Sigmoid colon (tissue), 7 donors: Measurements from ENCODE around the gene CIZ1. TPM values are rescaled to one million over a fixed set of nuclear protein-coding genes. Genes with fewer than 3 reads are reported as not detected.
"Not testable (repeated sequence)": the region's sequence is repeated elsewhere in the genome, so short reads cannot be mapped to it uniquely, and the experiment has no call there.

Experiments
- DNase-seq: peaks from one replicate; pipeline ENCODE4 v3.0.0-alpha.2; 2019
- H3K27ac ChIP-seq, 4 donors: fragments of 200-600 bp; sonication (generic); one replicate each; pipeline ENCODE4 v1.5.1; 2016 to 2019; ENCODE audit warnings: mild to moderate bottlenecking in 1 of 4
- H3K27me3 ChIP-seq, 3 donors: fragments of 200-600 bp; sonication (generic); one replicate each; pipeline ENCODE4 v1.5.1; 2019; ENCODE audit warnings: mild to moderate bottlenecking in 1 of 3
- H3K36me3 ChIP-seq, 4 donors: fragments of 200-600 bp; sonication (generic); one replicate each; pipeline ENCODE4 v1.5.1; 2016 to 2019
- H3K4me1 ChIP-seq, 4 donors: fragments of 200-600 bp; sonication (generic); one replicate each; pipeline ENCODE4 v1.5.1; 2017 to 2019
- H3K4me3 ChIP-seq, 4 donors: fragments of 200-600 bp; sonication (generic); one replicate each; pipeline ENCODE4 v1.5.1; 2017 to 2019; ENCODE audit warnings: mild to moderate bottlenecking in 2 of 4, moderate library complexity in 1 of 4
- H3K9me3 ChIP-seq, 4 donors: fragments of 200-600 bp in 3 of 4; sonication (generic) in 3 of 4; one replicate each; pipeline versions ENCODE4 v1.5.1 to v1.6.1; 2013 to 2019
- CTCF ChIP-seq, 4 experiments: fragments of 450-650 bp in 3 of 4; fragments of 200-600 bp in 1 of 4; IDR thresholded peaks; one replicate each; pipeline ENCODE4 v1.5.1; 2016 to 2019; ENCODE audit warnings: antibody characterized with exemption in 4 of 4, mild to moderate bottlenecking in 3 of 4, moderate library complexity in 2 of 4
- EP300 ChIP-seq, 4 donors: sonication (generic); formaldehyde crosslinking; IDR thresholded peaks; one replicate each; pipeline ENCODE4 v1.6.1; 2017; ENCODE audit warnings: antibody characterized with exemption in 4 of 4
- POLR2A ChIP-seq, 2 donors: fragments of 450-650 bp; IDR thresholded peaks; one replicate each; pipeline ENCODE4 v1.6.1; 2016; ENCODE audit warnings: antibody characterized with exemption in 2 of 2, mild to moderate bottlenecking in 2 of 2, moderate library complexity in 2 of 2
- POLR2AphosphoS5 ChIP-seq, 4 donors: sonication (generic); formaldehyde crosslinking; IDR thresholded peaks; one replicate each; pipeline ENCODE4 v1.6.1; 2017; ENCODE audit warnings: antibody characterized with exemption in 4 of 4
- WGBS, 2 donors: extraction: QIAGEN DNeasy Blood & Tissue Kit; methylation state at CpG; one replicate each; pipeline ENCODE4 v1.1.7; 2013; 5-methylcytosine and 5-hydroxymethylcytosine counted together
- intact Hi-C: fragments of 100-400 bp; cut with DNase I; formaldehyde crosslinking; loops from one replicate; pipeline ENCODE4 v1.15.1; 2023
- polyA plus RNA-seq, 3 donors: library from polyadenylated mRNA; stranded (reverse); fragments of 200-250 nt; gene quantifications; one replicate each; pipeline ENCODE4 v1.2.3, GENCODE V29; 2013
- total RNA-seq, 4 donors: library from RNA; depleted of rRNA; stranded (reverse); fragments of >200 nt; gene quantifications; one replicate each; pipeline ENCODE4 v1.1.0, GENCODE V29; 2016
- donor health status: healthy with polysubstance abuse.
- donor health status: Bipolar disorder and iron deficiency.
- donor health status: healthy.

Gene CIZ1
- total RNA-seq, result 100 to 1,000 TPM in 1 of 4 donors, 10 to 100 TPM in 3; 60.2 to 116 (median 68.5) TPM
- polyA plus RNA-seq, result 10 to 100 TPM; 25.7 to 58.3 (median 46.8) TPM

GRCh38 chr9:128191406-128192046, at the start of gene CIZ1:
Gene CIZ1, minus strand, starts transcription at chr9:128191572. Its CDS starts 715 bp downstream, at chr9:128190857.
- intact Hi-C loops, result loop anchor here (5.0 kb wide), 2 partner anchors 64 to 86 kb away; partner anchors contain the start of genes GOLGA2, PTGES2 and SWI5
- Histone ChIP-seq H3K4me3 (peak within 1 kb of the TSS; percentile 66 to 96 (median 90)), H3K27ac (peak within 1 kb of the TSS; percentile 87 to 96 (median 93)), H3K36me3 (peaks cover 0 to 33% (median 13%) of the 10 kb centered on the region in 4 donors), H3K27me3 (no peaks in the 10 kb centered on the region), H3K4me1 (peaks cover 0 to 36% (median 22%) of the 10 kb centered on the region in 4 donors), H3K9me3 (no peaks in the 10 kb centered on the region)
- DNase-seq, result peak; percentile 90
- 0 to 1% methylated on average over 71 of the region's 71 CpGs for WGBS, 2 donors
- peak; percentile 10 to 90 (median 46) for TF ChIP-seq CTCF (IDR thresholded peaks at IDR 0.05)
- TF ChIP-seq POLR2A (IDR thresholded peaks at IDR 0.05), result peak in 1 of 2 donors; percentile 29
- TF ChIP-seq EP300 (IDR thresholded peaks at IDR 0.05), result no peak
- peak; percentile 12 to 75 (median 54) for TF ChIP-seq POLR2AphosphoS5 (IDR thresholded peaks at IDR 0.05)

- no peak for DNase-seq
- TF ChIP-seq POLR2A (IDR thresholded peaks at IDR 0.05), result no peak
- TF ChIP-seq CTCF (IDR thresholded peaks at IDR 0.05), result no peak
- TF ChIP-seq POLR2AphosphoS5 (IDR thresholded peaks at IDR 0.05), result no peak
- no peak for TF ChIP-seq EP300 (IDR thresholded peaks at IDR 0.05)
- H3K27me3 ChIP-seq, result no peaks in the 10 kb centered on the region
- WGBS, 2 donors, result 76 to 85% methylated on average over 28 of the region's 28 CpGs
- no peaks in the 10 kb centered on the region for H3K36me3 ChIP-seq
- H3K4me3 ChIP-seq, result no peak overlapping the region
- H3K4me1 ChIP-seq, result no peaks in the 10 kb centered on the region
- H3K27ac ChIP-seq, result no peak overlapping the region
- intact Hi-C loops, result no loop called here
- H3K9me3 ChIP-seq, result no peaks in the 10 kb centered on the region
Observed at GRCh38 chr9:128233817-128234406, 42.5 kb upstream of the CIZ1 start.

GRCh38 chr9:128232528-128233428, 41.4 kb upstream of the CIZ1 start:
- Histone ChIP-seq H3K9me3 (no peaks in the 10 kb centered on the region), H3K27ac (peak overlapping the region in 1 of 4 donors; percentile 27), H3K36me3 (no peaks in the 10 kb centered on the region), H3K4me3 (no peak overlapping the region), H3K27me3 (no peaks in the 10 kb centered on the region), H3K4me1 (no peaks in the 10 kb centered on the region)
- intact Hi-C loops, result no loop called here
- DNase-seq, result no peak
- 82 to 84% methylated on average over 22 of the region's 22 CpGs for WGBS, 2 donors
- no peak for TF ChIP-seq CTCF (IDR thresholded peaks at IDR 0.05)
- no peak for TF ChIP-seq POLR2A (IDR thresholded peaks at IDR 0.05)
- no peak for TF ChIP-seq POLR2AphosphoS5 (IDR thresholded peaks at IDR 0.05)

- Histone ChIP-seq H3K4me3 (no peak overlapping the region), H3K4me1 (no peaks in the 10 kb centered on the region), H3K27me3 (no peaks in the 10 kb centered on the region), H3K9me3 (no peaks in the 10 kb centered on the region), H3K36me3 (no peaks in the 10 kb centered on the region), H3K27ac (peak overlapping the region in 1 of 4 donors; percentile 27)
- WGBS, 2 donors, result 63 to 77% methylated on average over 16 of the region's 16 CpGs
- intact Hi-C loops, result no loop called here
- DNase-seq, result peak; percentile 77
- TF ChIP-seq POLR2AphosphoS5 (IDR thresholded peaks at IDR 0.05) (no peak), POLR2A (IDR thresholded peaks at IDR 0.05) (no peak), CTCF (IDR thresholded peaks at IDR 0.05) (no peak), EP300 (IDR thresholded peaks at IDR 0.05) (no peak)
Observed at GRCh38 chr9:128231638-128232527, 40.5 kb upstream of the CIZ1 start.

GRCh38 chr9:128230897-128231296, 39.5 kb upstream of the CIZ1 start:
- 60 to 86% methylated on average over 7 of the region's 7 CpGs for WGBS, 2 donors
- not testable (repeated sequence) for H3K36me3 ChIP-seq

More at GRCh38 chr9:128230897-128231296, 39.5 kb upstream of the CIZ1 start:
- DNase-seq, H3K4me1 ChIP-seq, H3K9me3 ChIP-seq, H3K27me3 ChIP-seq, H3K4me3 ChIP-seq, intact Hi-C loops, H3K27ac ChIP-seq: not testable (repeated sequence)
